Left hindlimb (tissue), 1 donor: Measurements from ENCODE around the gene TOR1A.
A peak's percentile ranks its signal among the peaks of the same experiment; 100 is the strongest.

Source experiments
- DNase-seq: peaks from one replicate; pipeline ENCODE4 v3.0.0-alpha.2; 2018

The TOR1A gene

GRCh38 chr9:129851821-129852220 lies 27.9 kb upstream of the TOR1A start:
- no peak for DNase-seq

GRCh38 chr9:129850821-129851550 lies 27.1 kb upstream of the TOR1A start:
- DNase-seq, result no peak

GRCh38 chr9:129849901-129850300 lies 26.0 kb upstream of the TOR1A start:
- DNase-seq, result no peak

- DNase-seq, result no peak
Measured at GRCh38 chr9:129848712-129849441, 24.9 kb upstream of the TOR1A start.

- no peak for DNase-seq
Measured at GRCh38 chr9:129845373-129845772, 21.4 kb upstream of the TOR1A start.

GRCh38 chr9:129841071-129841470 lies 17.1 kb upstream of the TOR1A start:
- no peak for DNase-seq

- no peak for DNase-seq
Measured at GRCh38 chr9:129840034-129840433, 16.1 kb upstream of the TOR1A start.

- DNase-seq, result no peak
Measured at GRCh38 chr9:129839324-129840023, 15.5 kb upstream of the TOR1A start.

GRCh38 chr9:129838707-129839259 lies 14.8 kb upstream of the TOR1A start:
- no peak for DNase-seq

GRCh38 chr9:129836311-129837007 lies 12.5 kb upstream of the TOR1A start:
- DNase-seq, result no peak

- no peak for DNase-seq
Measured at GRCh38 chr9:129835860-129836223, 11.9 kb upstream of the TOR1A start.

GRCh38 chr9:129835128-129835859 lies 11.4 kb upstream of the TOR1A start, which contains the start of the genes C9orf78 and USP20:
Gene C9orf78 (minus strand): TSS chr9:129835275. CDS start chr9:129835221, 54 bp downstream.
Gene USP20 (plus strand): TSS chr9:129835458. CDS start chr9:129852556, 17,098 bp downstream.
- peak; percentile 97 for DNase-seq

- DNase-seq, result no peak
Measured at GRCh38 chr9:129834489-129835127, 10.7 kb upstream of the TOR1A start.

GRCh38 chr9:129832982-129833381 lies 9.0 kb upstream of the TOR1A start:
- DNase-seq, result no peak

- no peak for DNase-seq
Measured at GRCh38 chr9:129828969-129829368, 5.0 kb upstream of the TOR1A start.

- no peak for DNase-seq
Measured at GRCh38 chr9:129828051-129828450, 4.1 kb upstream of the TOR1A start.

GRCh38 chr9:129826759-129827158 lies 2.8 kb upstream of the TOR1A start:
- DNase-seq, result no peak

GRCh38 chr9:129826344-129826743 lies 2.4 kb upstream of the TOR1A start:
- DNase-seq, result no peak

GRCh38 chr9:129823542-129823934 lies 398 bp downstream of the TOR1A start:
- DNase-seq, result no peak

GRCh38 chr9:129822898-129823541 lies 916 bp downstream of the TOR1A start:
- no peak for DNase-seq
